Dermis microvascular lymphatic vessel endothelial cell (primary cell): ENCODE measurements around the gene TMEM9B. TPM values are rescaled to one million over a fixed set of nuclear protein-coding genes. Genes with fewer than 3 reads are reported as not detected.

Experiments used
- DNase-seq, 2 donors: peaks; one replicate each; pipeline versions ENCODE4 v3.0.0 to v3.0.0-alpha.2; 2010; ENCODE audit warnings: low read depth in 2 of 2
- total RNA-seq: library from RNA; depleted of rRNA; stranded (reverse); fragments of >200 nt; gene quantifications from 2 replicates; pipeline ENCODE4 v1.2.1, GENCODE V29; 2014

Gene TMEM9B
- total RNA-seq, 1 donor from 2014 or later, result 30.6 TPM

DNA sequence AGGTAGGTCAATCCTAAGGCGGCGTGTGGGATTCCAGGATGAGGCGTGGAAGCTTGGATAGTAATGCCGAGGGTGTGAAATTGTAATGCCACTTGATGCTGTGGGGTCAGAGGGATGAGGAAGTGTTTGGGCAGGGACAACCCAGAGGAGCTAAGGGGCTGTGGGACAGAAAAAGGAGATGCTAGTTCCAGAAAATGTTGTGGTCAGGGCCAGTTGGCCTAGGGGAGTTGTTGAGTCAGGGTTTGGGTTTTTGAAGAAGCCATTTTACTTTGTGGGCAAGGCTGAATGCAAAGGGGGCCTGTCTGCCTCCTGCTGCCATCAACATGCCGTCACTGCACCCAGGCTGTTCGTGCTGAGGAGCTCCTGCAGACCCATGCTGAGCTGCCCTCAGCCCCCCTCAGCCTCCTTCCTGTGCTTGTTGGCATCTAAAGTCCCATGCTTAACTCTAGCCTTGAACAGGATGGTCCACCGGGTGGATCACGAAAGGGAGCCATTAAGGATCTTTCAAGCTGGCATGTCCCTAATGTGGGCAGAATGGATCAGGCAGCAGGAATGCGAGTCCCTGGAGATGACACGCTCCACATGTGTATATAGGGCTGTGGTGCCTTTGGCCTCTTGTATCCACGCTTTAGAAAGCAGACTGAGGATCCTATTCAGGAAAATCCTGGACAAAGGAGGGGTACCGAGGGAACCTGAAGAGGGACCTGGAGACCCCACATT lies 33.6 kb downstream of the TMEM9B start:
- no peak for DNase-seq

DNA sequence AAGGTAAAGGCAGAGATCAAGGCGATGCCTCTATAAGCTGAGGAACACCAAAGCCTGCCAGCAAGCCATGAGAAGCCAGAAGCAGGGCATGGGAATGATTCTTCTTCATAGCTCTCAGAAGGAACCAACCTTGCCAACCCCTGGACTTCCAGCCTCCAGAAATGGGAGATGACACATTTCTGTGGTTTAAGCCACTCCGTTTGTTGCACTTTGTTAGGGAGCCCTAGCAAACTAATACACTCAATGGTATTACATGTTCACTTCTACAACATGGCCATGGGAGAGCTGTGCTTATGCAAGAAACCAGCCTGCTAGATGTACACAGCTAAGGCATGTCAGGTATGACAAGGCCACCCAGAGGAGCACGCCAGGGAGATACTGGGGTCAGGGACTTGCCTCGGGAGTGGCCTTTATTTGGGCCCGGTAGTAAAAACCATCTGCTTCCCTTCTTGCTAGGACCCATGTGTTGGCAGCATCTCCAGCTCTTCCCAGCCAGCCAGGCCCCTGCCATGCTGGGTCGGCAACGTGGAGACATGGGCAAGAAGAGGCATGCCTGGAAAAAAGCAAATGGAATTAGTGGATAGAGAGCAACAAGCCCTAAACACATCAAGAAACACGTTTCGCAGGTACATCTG lies 35.1 kb downstream of the TMEM9B start:
- no peak for DNase-seq

DNA sequence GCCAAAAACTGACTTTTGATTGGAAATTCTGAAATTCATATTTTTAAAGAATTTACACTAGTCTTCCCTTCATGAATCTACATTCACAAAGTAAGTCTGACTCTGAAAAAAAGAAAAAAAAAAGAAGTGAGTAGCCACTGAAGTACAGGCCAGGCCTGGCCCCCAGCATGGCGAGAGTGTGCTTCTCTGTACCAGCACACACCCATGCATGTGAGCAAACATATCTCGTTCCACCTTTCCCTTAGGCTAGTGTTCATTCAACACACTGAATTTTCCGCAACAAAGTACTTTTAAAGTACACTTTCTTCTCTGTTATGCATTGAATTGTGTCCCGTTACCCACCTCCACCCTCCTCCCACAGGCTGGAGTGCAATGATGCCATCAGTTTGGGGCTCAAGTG lies 36.0 kb downstream of the TMEM9B start:
- no peak for DNase-seq

DNA sequence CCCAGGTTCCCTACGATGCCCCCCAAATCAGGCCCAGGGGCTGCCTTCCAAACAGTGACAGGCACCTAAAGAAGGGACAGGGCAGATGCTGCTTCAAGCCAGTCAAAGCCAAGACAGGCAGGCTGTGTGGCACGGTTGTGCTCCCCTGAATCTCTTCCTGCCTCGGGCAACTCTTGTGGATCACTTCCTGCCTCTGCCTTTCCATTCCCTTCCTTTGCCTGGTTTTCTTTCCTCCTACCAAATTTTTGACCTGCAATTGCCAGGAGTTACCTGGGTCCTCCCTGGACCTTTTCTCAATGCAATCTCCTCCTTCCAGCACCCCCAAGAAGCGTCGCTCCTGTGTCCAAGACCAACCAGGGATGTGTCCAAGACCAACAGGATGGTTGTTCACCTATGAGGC lies 37.0 kb downstream of the TMEM9B start:
- DNase-seq, result no peak

DNA sequence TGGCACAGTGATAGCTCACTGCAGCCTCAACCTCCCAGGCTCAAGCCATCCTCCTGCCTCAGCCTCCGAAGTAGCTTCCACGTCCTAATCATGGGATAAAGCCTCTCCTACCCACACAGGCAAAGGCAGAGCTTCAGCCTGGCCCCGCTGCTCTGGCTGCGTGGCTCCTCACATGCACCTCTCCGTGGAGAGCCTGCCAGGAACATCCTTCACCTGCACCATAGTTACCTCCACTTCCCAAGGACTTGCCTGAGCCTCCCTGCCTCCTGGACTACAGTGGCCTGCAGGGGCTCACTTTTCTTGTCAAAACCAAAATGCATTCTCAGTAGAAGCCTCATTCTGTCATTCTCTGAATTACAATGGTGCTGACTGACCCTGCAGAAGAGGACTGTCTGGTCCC lies 38.0 kb downstream of the TMEM9B start:
- DNase-seq, result no peak

DNA sequence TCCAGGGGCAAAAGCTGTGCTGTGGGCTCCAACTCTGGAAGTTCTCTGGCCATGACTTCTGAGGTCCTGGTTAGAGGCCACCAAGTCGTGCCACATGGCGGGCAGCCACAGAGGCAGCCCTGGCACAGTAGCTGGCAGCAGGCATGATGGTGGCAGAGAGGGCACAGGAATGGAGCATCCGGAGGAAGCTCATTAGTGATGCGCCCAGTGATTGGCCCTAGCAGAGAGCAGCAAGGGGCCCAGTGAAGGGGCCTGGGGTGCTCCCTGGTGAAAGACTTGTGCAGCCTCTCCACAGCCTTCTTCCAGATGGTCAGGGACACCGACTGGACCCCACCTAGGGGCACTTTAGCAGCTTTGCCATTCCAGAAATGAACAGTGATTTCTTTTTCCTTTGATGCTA lies 38.5 kb downstream of the TMEM9B start:
- no peak for DNase-seq

DNA sequence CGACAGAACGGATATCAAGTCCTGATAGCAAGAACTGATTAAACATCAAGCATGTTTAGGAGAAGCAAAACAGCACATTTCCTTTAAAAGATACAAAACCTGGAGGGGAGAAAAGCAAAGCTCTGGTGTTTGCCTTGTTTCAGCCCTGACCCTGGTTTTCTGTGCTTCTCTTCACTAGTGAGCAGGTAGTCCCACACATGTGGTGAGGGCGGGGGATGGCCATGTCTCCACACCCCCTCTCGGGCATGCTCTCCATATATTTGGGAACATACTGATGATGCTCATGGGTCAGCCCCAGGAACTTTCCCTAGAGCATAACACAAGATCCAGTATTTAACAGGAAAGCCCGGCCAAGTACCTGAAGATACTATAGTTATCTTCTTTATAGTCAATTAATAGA lies 41.6 kb downstream of the TMEM9B start:
- no peak for DNase-seq

DNA sequence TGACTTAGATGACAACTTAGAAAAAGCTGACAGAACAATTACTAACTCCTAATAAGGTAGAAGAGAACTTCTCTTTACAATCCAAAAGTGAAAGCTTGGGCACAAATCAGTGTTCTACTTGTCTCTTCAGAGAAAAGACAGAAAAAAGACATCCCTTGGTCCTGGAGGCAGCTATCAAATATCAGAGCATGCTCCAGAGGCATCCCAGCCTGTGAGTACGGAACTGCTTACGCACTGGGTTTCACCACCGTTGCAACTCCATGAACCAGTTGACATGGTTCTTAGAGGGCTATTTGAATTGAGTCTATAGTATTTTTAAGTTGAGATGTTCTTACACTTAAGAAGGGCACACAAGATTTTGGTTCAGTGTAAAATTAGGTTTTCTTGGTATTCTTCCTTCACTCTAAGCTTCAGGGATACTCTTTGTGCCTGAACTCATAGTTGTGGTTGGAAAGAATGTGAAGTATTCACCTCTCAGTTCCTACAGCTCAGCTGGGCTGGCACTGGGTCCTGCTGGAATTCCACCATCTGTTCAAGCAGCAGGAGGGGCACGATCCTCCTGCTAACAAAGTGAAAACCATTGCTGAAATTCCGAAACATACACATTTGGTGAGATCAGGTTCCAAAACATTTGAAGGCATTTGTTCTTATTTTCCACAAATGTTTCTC lies 47.0 kb downstream of the TMEM9B start:
- peak; percentile 52 to 67 for DNase-seq

DNA sequence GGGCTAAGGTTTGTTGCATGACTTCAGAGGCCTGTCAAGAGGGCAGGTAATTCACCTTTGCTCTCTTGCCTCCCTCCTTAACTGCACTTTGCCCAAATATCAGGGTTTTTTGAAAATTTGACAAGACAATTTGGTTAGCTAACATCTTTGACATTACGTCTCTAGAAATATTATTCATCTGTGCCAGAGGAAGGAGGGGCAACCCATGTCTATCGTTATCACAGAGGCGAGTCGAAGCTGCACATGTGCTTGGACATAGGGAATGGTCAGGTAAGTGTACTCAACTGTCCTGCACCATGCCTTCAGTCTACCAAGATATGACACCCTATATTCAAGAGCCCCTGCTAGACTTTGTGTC lies 49.6 kb downstream of the TMEM9B start:
- no peak for DNase-seq

DNA sequence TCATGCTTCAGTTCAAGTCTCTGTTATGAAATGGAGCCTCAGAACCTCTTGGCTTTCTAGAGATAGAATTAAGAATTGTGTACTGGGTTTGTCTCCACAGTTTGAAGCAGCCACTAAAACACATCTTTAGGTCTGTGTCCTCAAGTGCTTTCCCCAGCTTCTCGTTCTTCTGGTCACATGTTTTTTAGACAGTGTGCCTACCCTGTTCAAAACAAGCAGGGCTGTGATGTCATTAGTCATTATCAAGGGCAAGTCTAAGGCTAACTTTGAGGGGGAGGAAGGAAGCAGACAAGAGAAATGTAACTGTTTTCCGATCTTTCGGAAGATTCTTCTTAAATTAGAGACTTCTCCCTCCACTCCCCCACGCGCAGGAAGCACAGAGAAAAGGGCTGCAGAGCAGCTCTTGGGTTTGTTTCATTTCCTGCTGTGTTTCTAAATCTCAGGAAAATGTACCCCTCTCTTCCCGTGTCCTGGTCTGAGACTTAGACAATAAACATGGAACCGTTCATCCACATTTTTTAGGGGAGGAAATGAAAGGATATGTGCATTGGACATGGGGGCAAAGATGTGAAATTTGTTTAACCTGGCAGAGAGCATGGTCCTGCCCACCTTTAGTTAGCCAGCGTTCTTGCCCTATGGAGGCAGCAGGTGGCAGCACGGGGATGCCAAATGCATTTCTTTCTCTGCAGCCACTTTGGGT lies 50.1 kb downstream of the TMEM9B start:
- peak; percentile 30 to 62 for DNase-seq

DNA sequence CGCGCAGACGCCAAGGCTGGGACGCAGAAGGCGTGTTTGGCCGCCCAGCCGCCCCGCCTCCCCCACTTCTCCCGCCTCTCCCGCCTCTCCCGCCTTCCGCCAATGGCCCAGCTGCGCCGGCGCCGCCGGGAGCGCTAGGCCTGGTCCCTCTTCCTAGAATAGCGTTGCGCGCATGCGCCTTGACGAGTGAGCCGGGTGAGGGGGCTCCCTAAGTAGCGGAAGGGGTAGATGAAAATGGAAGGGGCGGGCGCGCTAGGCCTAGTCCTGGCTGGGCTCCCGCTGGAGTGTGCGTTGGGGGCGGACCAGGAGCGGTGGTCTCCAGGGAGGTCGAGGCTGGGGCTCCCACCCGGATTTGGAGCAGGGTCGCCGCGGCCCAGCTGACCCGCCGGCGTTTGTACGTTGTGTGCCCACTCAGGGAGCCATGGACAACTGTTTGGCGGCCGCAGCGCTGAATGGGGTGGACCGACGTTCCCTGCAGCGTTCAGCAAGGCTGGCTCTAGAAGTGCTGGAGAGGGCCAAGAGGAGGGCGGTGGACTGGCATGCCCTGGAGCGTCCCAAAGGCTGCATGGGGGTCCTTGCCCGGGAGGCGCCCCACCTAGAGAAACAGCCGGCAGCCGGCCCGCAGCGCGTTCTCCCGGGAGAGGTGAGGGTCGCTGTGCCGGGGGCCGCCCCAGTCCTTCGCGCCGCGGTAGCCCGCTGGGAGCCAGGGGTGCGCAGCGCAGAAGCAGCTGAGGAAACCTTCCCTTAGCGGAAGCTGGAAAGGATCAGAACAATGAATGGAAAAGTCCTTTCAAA lies 53.0 kb downstream of the TMEM9B start, which contains the start of gene AKIP1:
AKIP1 (plus strand) TSS at position 161 of the 795 bp plus-strand sequence; CDS start at position 422, 261 bp downstream.
- DNase-seq, result peak; percentile 89 to 98

DNA sequence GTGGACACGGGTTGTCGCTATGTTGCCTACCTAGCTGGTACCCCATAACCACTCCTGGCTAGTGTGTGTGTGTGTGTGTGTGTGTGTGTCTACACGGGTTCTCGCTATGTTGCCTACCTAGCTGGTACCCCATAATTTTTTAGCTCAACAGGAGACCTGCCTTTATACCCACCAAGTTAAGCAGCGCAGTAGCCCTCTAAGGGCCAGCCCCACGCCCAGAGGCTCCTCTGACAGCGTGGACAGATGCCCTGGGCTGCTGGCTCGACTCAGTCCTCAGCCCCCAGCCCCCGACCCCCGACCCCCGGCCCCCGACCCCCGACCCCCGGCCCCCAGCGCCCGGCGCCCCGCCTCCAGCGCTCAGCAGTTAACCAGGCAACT lies 53.6 kb downstream of the TMEM9B start:
- peak in 1 of 2 donors; percentile 13 for DNase-seq

DNA sequence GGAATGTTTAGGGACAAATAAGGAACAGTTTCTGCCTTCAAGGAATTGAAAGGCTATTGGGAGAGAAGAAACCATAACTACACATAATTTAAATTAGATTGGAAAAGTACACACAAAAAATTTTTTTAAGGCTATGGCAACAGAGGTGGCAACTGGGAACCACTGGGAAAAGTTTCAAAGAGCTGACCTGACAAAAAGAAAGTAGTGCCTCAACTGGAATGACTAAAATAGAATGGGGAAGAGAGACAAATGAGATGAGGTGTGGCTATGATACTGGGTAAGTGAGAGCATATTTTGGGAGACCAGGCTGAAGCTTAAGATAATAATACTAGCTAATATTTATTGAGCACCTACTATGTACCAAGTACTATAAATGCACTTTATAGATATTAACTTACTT lies 56.1 kb downstream of the TMEM9B start:
- no peak for DNase-seq

DNA sequence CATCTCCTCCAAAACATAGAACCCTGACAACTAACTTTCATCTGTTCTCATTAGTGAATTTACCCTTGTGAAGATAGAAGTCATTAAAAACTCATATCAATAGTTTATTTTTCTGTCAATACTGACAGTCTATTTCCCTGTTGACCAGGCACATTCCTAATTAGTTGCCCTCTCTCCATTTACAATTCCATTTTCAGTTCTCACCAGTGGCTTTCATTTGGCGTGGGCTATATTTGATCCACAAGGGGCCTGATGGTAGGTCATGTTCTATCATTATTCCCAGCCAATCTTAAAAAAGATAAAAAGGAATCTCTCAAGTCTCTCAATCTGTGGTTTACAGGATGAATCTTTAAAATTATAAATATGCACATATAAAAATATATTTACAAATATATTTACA lies 57.1 kb downstream of the TMEM9B start:
- DNase-seq, result no peak

DNA sequence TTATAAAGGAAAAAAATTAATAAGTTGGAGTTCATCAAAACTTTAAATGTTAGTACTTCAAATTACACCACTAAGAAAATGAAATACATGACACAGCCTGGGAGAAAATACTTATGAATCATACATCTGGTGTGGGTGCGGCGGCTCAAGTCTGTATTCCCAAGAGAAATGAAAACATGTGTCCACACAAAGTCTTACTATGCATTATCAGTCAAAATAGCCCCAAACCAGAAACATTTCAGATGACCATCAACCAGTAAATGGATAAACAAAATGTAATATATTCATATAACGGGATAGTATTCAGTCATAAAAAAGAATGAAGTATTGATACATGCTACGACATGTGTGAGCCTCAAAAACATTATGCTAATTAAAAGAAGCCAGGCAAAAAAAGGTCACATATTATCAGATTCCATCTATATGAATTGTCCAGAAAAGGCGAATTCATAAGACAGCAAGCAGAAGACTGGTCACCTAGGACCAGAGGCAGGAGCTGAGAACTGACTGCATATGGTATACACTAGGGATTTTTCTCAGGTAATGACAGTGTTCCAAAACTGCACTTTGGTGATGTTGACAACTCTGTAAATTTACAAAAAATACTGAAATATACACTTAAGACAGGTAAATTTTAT lies 58.6 kb downstream of the TMEM9B start:
- DNase-seq, result no peak

DNA sequence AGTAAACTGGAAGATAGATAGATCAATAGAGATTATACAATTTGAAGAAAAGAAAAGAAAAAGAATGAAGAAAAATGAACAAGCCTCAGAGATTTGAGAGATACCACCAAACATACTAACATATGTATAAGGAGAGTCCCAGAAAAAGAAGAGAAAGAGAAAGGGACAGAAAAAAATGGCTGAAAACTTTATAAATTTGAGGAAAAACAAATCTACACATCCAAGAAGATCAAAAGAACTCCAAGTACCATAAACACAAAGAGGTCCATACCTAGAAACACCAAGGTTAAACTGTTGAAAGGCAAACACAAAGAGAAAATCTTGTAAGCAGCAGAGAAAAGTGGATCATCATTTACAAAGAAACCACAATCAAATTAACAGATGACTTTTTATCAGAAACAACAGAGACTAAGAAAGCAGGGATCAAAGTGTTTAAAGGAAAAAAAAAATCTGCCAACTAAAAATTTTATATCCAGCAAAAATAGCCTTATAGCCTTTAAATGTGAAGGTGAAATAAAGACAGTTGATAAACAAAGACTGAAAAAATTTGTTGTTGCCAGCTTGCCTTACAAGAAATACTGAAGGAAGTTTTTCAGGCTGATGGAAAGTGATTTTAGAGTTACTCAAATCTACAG lies 65.0 kb downstream of the TMEM9B start:
- no peak for DNase-seq
